Neuronal stem cell (in vitro differentiated cells): ENCODE data around the gene KCNAB2.

Experiments used
- DNase-seq: peaks from one replicate; pipeline ENCODE4 v3.0.0-alpha.2; 2013; ENCODE audit warnings: low spot score
- H2AFZ ChIP-seq: one replicate; pipeline ENCODE4 v1.6.1; 2013; ENCODE audit warnings: mild to moderate bottlenecking, low read length, inconsistent platforms
- H2AK5ac ChIP-seq: 2 replicates; pipeline ENCODE4 v1.6.1; 2013; ENCODE audit warnings: low read depth, mild to moderate bottlenecking, inconsistent platforms, low read length, moderate library complexity, mixed read lengths
- H2BK120ac ChIP-seq: 2 replicates; pipeline ENCODE4 v1.6.1; 2013; ENCODE audit warnings: low read depth, mild to moderate bottlenecking, inconsistent platforms, low read length, moderate library complexity, mixed read lengths
- H2BK12ac ChIP-seq: one replicate; pipeline ENCODE4 v1.6.1; 2013; ENCODE audit warnings: low read length, inconsistent platforms
- H2BK15ac ChIP-seq: 2 replicates; pipeline ENCODE4 v1.6.1; 2013; ENCODE audit warnings: mild to moderate bottlenecking, low read length, inconsistent platforms, mixed read lengths
- H2BK5ac ChIP-seq: one replicate; pipeline ENCODE4 v1.6.1; 2013; ENCODE audit warnings: inconsistent platforms, mild to moderate bottlenecking, low read length, moderate library complexity
- H3K14ac ChIP-seq: one replicate; pipeline ENCODE4 v1.6.1; 2013; ENCODE audit warnings: low read length, inconsistent platforms
- H3K18ac ChIP-seq: 2 replicates; pipeline ENCODE4 v1.6.1; 2013; ENCODE audit warnings: low read length, inconsistent platforms
- H3K23ac ChIP-seq: 2 replicates; pipeline ENCODE4 v1.6.1; 2013; ENCODE audit warnings: low read depth, mild to moderate bottlenecking, mixed read lengths, low read length, inconsistent platforms; ENCODE audit not compliant: poor library complexity
- H3K27ac ChIP-seq: replicated peaks from 3 replicates; pipeline ENCODE4 v1.5.1; 2013; ENCODE audit warnings: low read length, inconsistent platforms
- H3K27me3 ChIP-seq, 3 experiments: 2 replicates each; pipeline ENCODE4 v1.6.1; 2013; ENCODE audit warnings: low read length in 3 of 3, mild to moderate bottlenecking in 2 of 3, inconsistent platforms in 1 of 3, low read depth in 1 of 3, mixed read lengths in 1 of 3, moderate library complexity in 1 of 3; ENCODE audit not compliant: control insufficient read depth in 3 of 3, insufficient read depth in 3 of 3
- H3K36me3 ChIP-seq, 2 donors: replicated peaks in 1 of 2; 2 replicates each; pipeline ENCODE4 v1.6.1; 2013; ENCODE audit warnings: low read length in 2 of 2; ENCODE audit not compliant: control insufficient read depth in 2 of 2, insufficient read depth in 2 of 2
- H3K4ac ChIP-seq: 2 replicates; pipeline ENCODE4 v1.6.1; 2013; ENCODE audit warnings: inconsistent platforms, mild to moderate bottlenecking, low read length, moderate library complexity
- H3K4me1 ChIP-seq, 2 donors: 1 replicate in 1 of 2; 2 replicates in 1 of 2; pipeline ENCODE4 v1.6.1; 2013; ENCODE audit warnings: low read length in 2 of 2, low read depth in 1 of 2; ENCODE audit not compliant: control insufficient read depth in 2 of 2, insufficient read depth in 1 of 2
- H3K4me2 ChIP-seq: one replicate; pipeline ENCODE4 v1.6.1; 2013; ENCODE audit warnings: mild to moderate bottlenecking, low read length, inconsistent platforms; ENCODE audit not compliant: insufficient read depth, poor library complexity, severe bottlenecking
- H3K4me3 ChIP-seq, 2 donors: 2 replicates each; pipeline ENCODE4 v1.5.1; 2013; ENCODE audit warnings: low read length in 2 of 2, mild to moderate bottlenecking in 2 of 2, inconsistent platforms in 1 of 2, moderate library complexity in 1 of 2
- H3K79me1 ChIP-seq: one replicate; pipeline ENCODE4 v1.6.1; 2013; ENCODE audit warnings: low read depth, mild to moderate bottlenecking, inconsistent platforms, low read length, moderate library complexity
- H3K9ac ChIP-seq: one replicate; pipeline ENCODE4 v1.6.1; 2013; ENCODE audit warnings: mild to moderate bottlenecking, low read depth, low read length, inconsistent platforms; ENCODE audit not compliant: poor library complexity
- H3K9me3 ChIP-seq, 2 donors: replicated peaks in 1 of 2; 2 replicates each; pipeline versions ENCODE3 to v1.6.1; 2013; ENCODE audit warnings: low read length in 2 of 2, mild to moderate bottlenecking in 2 of 2, inconsistent platforms in 1 of 2, low read depth in 1 of 2, mixed read lengths in 1 of 2, moderate library complexity in 1 of 2; ENCODE audit not compliant: control insufficient read depth in 2 of 2, insufficient read depth in 1 of 2
- H4K8ac ChIP-seq: one replicate; pipeline ENCODE4 v1.6.1; 2013; ENCODE audit warnings: low read depth, mild to moderate bottlenecking, inconsistent platforms, low read length, moderate library complexity
- H4K91ac ChIP-seq: one replicate; pipeline ENCODE4 v1.6.1; 2013; ENCODE audit warnings: low read length, low read depth, mild to moderate bottlenecking, inconsistent platforms; ENCODE audit not compliant: poor library complexity
- WGBS, 2 donors: extraction: QIAGEN DNeasy Blood & Tissue Kit; methylation state at CpG; one replicate each; pipeline ENCODE4 v1.1.7; 2013; ENCODE audit warnings: missing lambda C conversion rate in 2 of 2, mixed read lengths in 1 of 2; ENCODE audit not compliant: insufficient read length in 2 of 2, insufficient replicate concordance in 1 of 2; ENCODE audit errors: extremely low coverage in 2 of 2; 5-methylcytosine and 5-hydroxymethylcytosine counted together

Gene KCNAB2

DNA sequence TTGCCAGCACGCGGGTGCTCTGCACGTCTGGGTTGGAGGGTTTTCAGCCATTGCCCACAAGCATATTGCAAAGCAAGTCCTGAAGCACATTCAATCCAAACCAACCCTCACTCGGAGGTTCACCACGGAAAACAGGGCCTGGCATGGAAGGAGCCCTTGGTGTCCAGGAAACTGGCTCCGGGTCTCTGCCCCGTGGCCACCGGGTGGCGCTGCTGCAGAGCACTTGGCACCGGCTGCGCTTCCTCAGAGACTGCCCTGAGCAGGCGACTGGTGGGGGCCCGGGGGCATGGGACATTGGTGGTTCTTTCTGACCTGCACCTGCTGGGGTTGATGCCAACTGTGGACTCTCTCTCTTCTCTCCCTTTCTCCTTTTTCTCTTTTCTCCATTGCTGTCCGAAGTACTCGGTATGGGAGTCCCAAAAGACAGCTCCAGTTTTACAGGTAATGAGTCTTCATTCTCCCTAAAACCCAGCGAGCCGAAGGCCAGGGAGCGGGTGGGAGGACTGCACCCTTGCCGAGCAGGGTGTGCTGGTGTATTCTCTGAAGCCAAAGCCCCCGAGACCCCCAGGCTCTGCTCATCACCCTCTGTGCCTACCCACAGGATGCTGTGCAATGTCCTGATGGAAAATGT lies 4.1 kb upstream of the KCNAB2 start:
- H2BK15ac ChIP-seq: no peak overlapping the region
- H3K36me3 ChIP-seq: no peaks in the 10 kb centered on the region
- H2BK120ac ChIP-seq: no peak overlapping the region
- no peak overlapping the region for H3K27ac ChIP-seq
- no peak overlapping the region for H2BK12ac ChIP-seq
- H2BK5ac ChIP-seq: no peak overlapping the region
- no peak overlapping the region for H3K14ac ChIP-seq
- no peak overlapping the region for H3K4ac ChIP-seq
- peaks cover 10 to 13% of the 10 kb centered on the region in 2 donors for H3K4me1 ChIP-seq
- no peak overlapping the region for H2AFZ ChIP-seq
- no peak for DNase-seq
- H3K23ac ChIP-seq: no peak overlapping the region
- H2AK5ac ChIP-seq: peak overlapping the region; percentile 15
- H3K4me2 ChIP-seq: no peak overlapping the region
- H3K9me3 ChIP-seq: no peaks in the 10 kb centered on the region
- H3K79me1 ChIP-seq: no peaks in the 10 kb centered on the region
- no peak overlapping the region for H3K9ac ChIP-seq
- H4K91ac ChIP-seq: no peak overlapping the region
- no peak overlapping the region for H4K8ac ChIP-seq
- peak overlapping the region in 1 of 2 donors; percentile 34 for H3K4me3 ChIP-seq
- H3K18ac ChIP-seq: no peak overlapping the region
- no CpG with 5 or more reads among the region's 20 CpGs for WGBS, 2 donors
- peaks cover 0 to 17% (median 0%) of the 10 kb centered on the region in 3 experiments for H3K27me3 ChIP-seq

DNA sequence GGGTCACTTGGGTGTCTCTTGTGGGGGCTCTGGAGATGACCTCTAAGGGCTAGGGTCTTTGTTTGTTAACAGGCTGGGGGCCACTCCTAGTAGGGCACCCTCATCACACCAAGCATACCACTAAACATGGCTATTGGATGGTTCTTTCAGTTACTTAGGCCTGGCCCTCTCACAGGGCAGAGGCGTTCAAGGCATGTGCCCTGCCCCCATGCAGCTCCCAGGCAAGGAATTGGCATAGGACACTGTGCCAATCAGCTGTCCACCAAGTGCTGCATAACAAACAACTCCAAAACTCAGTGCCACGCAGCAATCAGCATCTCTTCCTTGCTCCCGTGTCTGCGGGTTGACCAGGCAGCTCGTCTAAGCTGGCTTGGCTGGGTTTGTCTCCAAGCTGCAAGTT lies 2.1 kb upstream of the KCNAB2 start:
- DNase-seq: no peak
- no peak overlapping the region for H4K91ac ChIP-seq
- no peak overlapping the region for H3K9ac ChIP-seq
- no peak overlapping the region for H2BK5ac ChIP-seq
- no CpG with 5 or more reads among the region's 5 CpGs for WGBS, 2 donors
- no peaks in the 10 kb centered on the region for H3K9me3 ChIP-seq
- H3K27me3 ChIP-seq: peaks cover 0 to 11% (median 0%) of the 10 kb centered on the region in 3 experiments
- H3K4me1 ChIP-seq: peaks cover 10 to 12% of the 10 kb centered on the region in 2 donors
- H3K4ac ChIP-seq: no peak overlapping the region
- H2BK15ac ChIP-seq: no peak overlapping the region
- no peak overlapping the region for H2AFZ ChIP-seq
- no peak overlapping the region for H3K4me2 ChIP-seq
- no peak overlapping the region for H3K18ac ChIP-seq
- no peaks in the 10 kb centered on the region for H3K79me1 ChIP-seq
- no peak overlapping the region for H3K14ac ChIP-seq
- no peak overlapping the region for H3K23ac ChIP-seq
- H2AK5ac ChIP-seq: no peak overlapping the region
- H2BK12ac ChIP-seq: no peak overlapping the region
- no peak overlapping the region for H2BK120ac ChIP-seq
- no peak overlapping the region for H3K4me3 ChIP-seq
- H3K27ac ChIP-seq: no peak overlapping the region
- no peaks in the 10 kb centered on the region for H3K36me3 ChIP-seq
- no peak overlapping the region for H4K8ac ChIP-seq

DNA sequence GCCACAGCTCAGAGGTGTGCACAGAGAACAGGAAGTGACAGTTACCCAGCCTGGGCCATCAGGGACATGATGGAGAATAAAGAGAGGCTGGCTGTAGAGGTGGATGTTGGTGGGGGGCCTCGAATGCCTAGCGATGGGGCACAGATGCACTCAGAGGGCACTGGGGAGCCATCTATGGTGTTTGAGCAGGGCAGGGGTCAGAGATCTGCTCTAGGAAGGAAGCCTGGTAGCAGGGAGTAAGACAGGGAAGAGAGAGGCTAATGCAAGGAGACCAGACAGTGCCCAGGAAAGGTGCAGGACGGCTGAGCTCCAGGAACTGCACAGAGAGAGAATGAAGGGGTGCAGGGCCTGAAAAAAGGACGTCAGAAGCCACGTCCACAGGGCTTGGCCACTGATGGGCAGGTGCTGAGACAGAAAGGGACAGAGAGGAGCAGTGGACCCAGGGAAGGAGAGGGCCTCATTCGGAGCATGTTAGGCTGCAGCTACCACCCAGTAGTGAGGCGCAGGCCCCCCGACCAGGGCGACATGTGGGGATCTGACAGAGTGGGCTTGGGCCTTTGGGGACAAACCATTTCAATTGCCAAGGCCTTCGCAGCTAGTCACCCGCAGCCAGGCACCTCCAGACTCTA lies 1.1 kb upstream of the KCNAB2 start:
- Histone ChIP-seq H2BK12ac (no peak overlapping the region), H3K4ac (no peak overlapping the region), H3K4me2 (no peak overlapping the region), H3K27ac (no peak overlapping the region), H4K91ac (no peak overlapping the region), H3K4me3 (no peak overlapping the region), H2BK5ac (no peak overlapping the region), H3K4me1 (peaks cover 10 to 12% of the 10 kb centered on the region in 2 donors), H4K8ac (no peak overlapping the region), H3K9ac (no peak overlapping the region), H2AK5ac (no peak overlapping the region), H3K18ac (peak overlapping the region; percentile 15), H2BK120ac (no peak overlapping the region), H3K27me3 (peaks cover 0 to 8% (median 0%) of the 10 kb centered on the region in 3 experiments), H2BK15ac (no peak overlapping the region), H3K14ac (no peak overlapping the region), H3K36me3 (no peaks in the 10 kb centered on the region), H2AFZ (peak overlapping the region; percentile 61), H3K79me1 (no peaks in the 10 kb centered on the region), H3K9me3 (no peaks in the 10 kb centered on the region), H3K23ac (peak overlapping the region; percentile 23)
- WGBS, 2 donors: no CpG with 5 or more reads among the region's 11 CpGs
- DNase-seq: no peak

DNA sequence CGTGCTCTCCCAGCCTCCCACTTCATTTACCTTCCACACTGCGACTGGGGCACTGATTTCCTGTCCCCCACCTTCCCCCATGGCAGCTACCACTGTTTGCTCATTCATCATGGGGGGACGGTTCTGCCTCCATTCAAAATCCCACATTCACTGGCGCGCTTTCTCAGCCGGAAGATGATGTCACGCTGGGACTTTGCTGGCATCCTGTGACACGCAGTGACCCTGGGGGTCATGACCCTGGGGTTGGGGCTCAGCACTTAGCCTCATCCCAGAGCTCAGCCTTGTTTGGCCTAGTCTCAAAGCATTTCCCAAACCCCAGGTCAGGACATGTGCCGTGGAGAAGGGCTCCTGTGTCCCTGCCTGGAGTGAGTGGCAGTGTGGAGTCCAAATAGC lies 582 bp upstream of the KCNAB2 start:
- Histone ChIP-seq H2BK15ac (no peak overlapping the region), H3K27ac (no peak overlapping the region), H3K4ac (no peak overlapping the region), H3K9ac (no peak overlapping the region), H3K36me3 (no peaks in the 10 kb centered on the region), H3K27me3 (peaks cover 0 to 7% (median 0%) of the 10 kb centered on the region in 3 experiments), H4K91ac (no peak overlapping the region), H2BK5ac (no peak overlapping the region), H3K79me1 (no peaks in the 10 kb centered on the region), H3K18ac (peak overlapping the region; percentile 55), H3K4me2 (no peak overlapping the region), H3K14ac (no peak overlapping the region), H4K8ac (no peak overlapping the region), H3K23ac (peak overlapping the region; percentile 23), H2BK120ac (no peak overlapping the region), H3K9me3 (no peaks in the 10 kb centered on the region), H2AK5ac (no peak overlapping the region), H2BK12ac (no peak overlapping the region), H2AFZ (peak overlapping the region; percentile 61), H3K4me1 (peaks cover 10 to 12% of the 10 kb centered on the region in 2 donors), H3K4me3 (no peak overlapping the region)
- no CpG with 5 or more reads among the region's 9 CpGs for WGBS, 2 donors
- DNase-seq: no peak
